Left ventricle myocardium inferior (tissue), 1 donor: ENCODE data around the gene SLC6A11. TPM values are rescaled to one million over a fixed set of nuclear protein-coding genes. Genes with fewer than 3 reads are reported as not detected.

Experiments
- DNase-seq: peaks from one replicate; pipeline ENCODE4 v3.0.0-alpha.2; 2020
- H3K27ac ChIP-seq: fragments of 200-600 bp; replicated peaks from 2 replicates; pipeline ENCODE4 v1.8.0; 2021
- H3K27me3 ChIP-seq: fragments of 200-600 bp; 2 replicates; pipeline ENCODE4 v1.8.0; 2021; ENCODE audit warnings: low read depth
- H3K36me3 ChIP-seq: fragments of 200-600 bp; 2 replicates; pipeline ENCODE4 v1.8.0; 2021
- H3K4me1 ChIP-seq: fragments of 200-600 bp; 2 replicates; pipeline ENCODE4 v1.8.0; 2021
- H3K4me3 ChIP-seq: fragments of 200-600 bp; 2 replicates; pipeline ENCODE4 v1.8.0; 2021; ENCODE audit warnings: mild to moderate bottlenecking, moderate library complexity
- H3K9me3 ChIP-seq: fragments of 200-600 bp; replicated peaks from 2 replicates; pipeline ENCODE4 v1.8.0; 2021
- CTCF ChIP-seq: fragments of 200-600 bp; IDR thresholded peaks from 2 replicates; pipeline ENCODE4 v1.8.0; 2021; ENCODE audit warnings: antibody characterized with exemption, mild to moderate bottlenecking, borderline replicate concordance
- intact Hi-C: fragments of 100-400 bp; cut with micrococcal nuclease; formaldehyde crosslinking; loops from one replicate; pipeline ENCODE4 v1.11.0; 2022
- total RNA-seq: library from RNA; stranded (reverse); fragmentation: NEBNext Ultra II Directional; extraction: Animal tissue kit (Norgen Biotek cat#: 25700); gene quantifications from one replicate; pipeline ENCODE4 v1.2.1, GENCODE V29; 2021
- donor health status: DM: no; HTN: yes; CAD: no; lungs with severe emphysema.

Gene SLC6A11
- total RNA-seq, 1 donor from 2014 or later, result not detected

- Histone ChIP-seq H3K4me1 (no peaks in the 10 kb centered on the region), H3K27me3 (peaks cover 71% of the 10 kb centered on the region), H3K9me3 (no peaks in the 10 kb centered on the region), H3K27ac (no peak overlapping the region), H3K4me3 (no peak overlapping the region), H3K36me3 (no peaks in the 10 kb centered on the region)
- no peak for DNase-seq
- intact Hi-C loops, result no loop called here
- TF ChIP-seq CTCF, result no peak
Measured at GRCh38 chr3:10935028-10935427, 119.0 kb downstream of the SLC6A11 start.

- no peak overlapping the region for H3K27ac ChIP-seq
- no peak for DNase-seq
- no peak for TF ChIP-seq CTCF
- no peaks in the 10 kb centered on the region for H3K36me3 ChIP-seq
- peaks cover 70% of the 10 kb centered on the region for H3K27me3 ChIP-seq
- intact Hi-C loops, result no loop called here
- no peaks in the 10 kb centered on the region for H3K4me1 ChIP-seq
- no peaks in the 10 kb centered on the region for H3K9me3 ChIP-seq
- H3K4me3 ChIP-seq, result no peak overlapping the region
Measured at GRCh38 chr3:10935846-10936631, 120.0 kb downstream of the SLC6A11 start.

- H3K4me3 ChIP-seq, result no peak overlapping the region
- intact Hi-C loops, result no loop called here
- no peaks in the 10 kb centered on the region for H3K36me3 ChIP-seq
- DNase-seq, result no peak
- no peak overlapping the region for H3K27ac ChIP-seq
- TF ChIP-seq CTCF, result no peak
- no peaks in the 10 kb centered on the region for H3K9me3 ChIP-seq
- peaks cover 69% of the 10 kb centered on the region for H3K27me3 ChIP-seq
- no peaks in the 10 kb centered on the region for H3K4me1 ChIP-seq
Measured at GRCh38 chr3:10936686-10937085, 120.7 kb downstream of the SLC6A11 start.

GRCh38 chr3:10937141-10937825 lies 121.3 kb downstream of the SLC6A11 start:
- TF ChIP-seq CTCF, result no peak
- Histone ChIP-seq H3K4me1 (no peaks in the 10 kb centered on the region), H3K27ac (no peak overlapping the region), H3K4me3 (no peak overlapping the region), H3K9me3 (peaks cover 3% of the 10 kb centered on the region), H3K36me3 (no peaks in the 10 kb centered on the region), H3K27me3 (peaks cover 66% of the 10 kb centered on the region)
- no peak for DNase-seq
- intact Hi-C loops, result no loop called here

GRCh38 chr3:10939556-10939955 lies 123.5 kb downstream of the SLC6A11 start:
- intact Hi-C loops, result no loop called here
- H3K9me3 ChIP-seq, result peaks cover 6% of the 10 kb centered on the region
- DNase-seq, result no peak
- no peak overlapping the region for H3K4me3 ChIP-seq
- no peaks in the 10 kb centered on the region for H3K36me3 ChIP-seq
- no peaks in the 10 kb centered on the region for H3K4me1 ChIP-seq
- H3K27me3 ChIP-seq, result peaks cover 70% of the 10 kb centered on the region
- H3K27ac ChIP-seq, result no peak overlapping the region
- no peak for TF ChIP-seq CTCF
